NCI-H1105 treated with DMSO at 0.1 percent for 48 hours (cell line): ENCODE data around the gene EYA2.
A peak's percentile ranks its signal among the peaks of the same experiment; 100 is the strongest.
"Not testable (repeated sequence)": the region's sequence is repeated elsewhere in the genome, so short reads cannot be mapped to it uniquely, and the experiment has no call there.

ENCODE experiments used
- DNase-seq: peaks from one replicate; lab custom pipeline; 2025; lab: John Stamatoyannopoulos, UW

The EYA2 gene, protein sequence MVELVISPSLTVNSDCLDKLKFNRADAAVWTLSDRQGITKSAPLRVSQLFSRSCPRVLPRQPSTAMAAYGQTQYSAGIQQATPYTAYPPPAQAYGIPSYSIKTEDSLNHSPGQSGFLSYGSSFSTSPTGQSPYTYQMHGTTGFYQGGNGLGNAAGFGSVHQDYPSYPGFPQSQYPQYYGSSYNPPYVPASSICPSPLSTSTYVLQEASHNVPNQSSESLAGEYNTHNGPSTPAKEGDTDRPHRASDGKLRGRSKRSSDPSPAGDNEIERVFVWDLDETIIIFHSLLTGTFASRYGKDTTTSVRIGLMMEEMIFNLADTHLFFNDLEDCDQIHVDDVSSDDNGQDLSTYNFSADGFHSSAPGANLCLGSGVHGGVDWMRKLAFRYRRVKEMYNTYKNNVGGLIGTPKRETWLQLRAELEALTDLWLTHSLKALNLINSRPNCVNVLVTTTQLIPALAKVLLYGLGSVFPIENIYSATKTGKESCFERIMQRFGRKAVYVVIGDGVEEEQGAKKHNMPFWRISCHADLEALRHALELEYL

DNA sequence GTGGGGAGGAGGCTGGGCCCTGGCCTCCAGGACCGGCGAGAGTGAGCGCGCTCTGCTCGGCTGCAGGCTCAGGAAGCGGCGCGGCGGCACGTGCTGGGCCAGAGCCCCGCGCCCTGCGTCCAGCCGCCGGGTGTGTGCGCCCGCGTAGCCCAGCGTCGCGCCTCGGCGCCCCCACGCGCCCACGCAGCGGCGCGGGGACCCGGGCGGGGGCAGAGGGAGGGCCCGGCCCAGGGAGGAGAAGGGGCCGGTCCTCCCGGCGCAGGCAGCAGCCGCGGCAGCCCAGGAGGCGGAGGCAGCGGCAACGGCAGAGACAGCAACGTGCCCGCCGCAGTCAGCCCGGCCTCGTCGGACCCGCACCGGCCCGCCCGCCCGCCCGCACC, at the start of gene EYA2:
EYA2 (plus strand) TSS at position 265 of the 380 bp plus-strand sequence. CDS start 95,168 bp downstream, outside the sequence.
- DNase-seq: peak; percentile 28

DNA sequence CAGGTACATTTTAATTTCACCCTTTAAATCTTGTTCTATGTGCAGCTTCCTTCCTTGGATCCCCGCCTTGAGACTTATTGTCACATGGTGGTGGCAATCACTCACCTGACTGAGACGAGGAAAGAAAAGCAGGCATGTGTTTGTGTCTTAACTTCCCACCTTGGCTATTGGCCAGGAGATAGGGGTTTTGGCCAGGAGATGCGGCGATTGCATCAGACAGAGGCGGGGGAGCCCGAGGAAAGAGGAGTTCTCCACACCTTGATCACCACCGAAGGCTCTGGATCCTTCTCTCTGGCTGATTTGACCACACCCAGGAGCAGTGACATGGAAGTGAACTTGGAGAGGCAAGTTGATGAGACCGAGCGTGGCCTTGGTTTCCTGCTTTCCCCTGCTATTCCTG, 49.7 kb upstream of the EYA2 start:
- DNase-seq: no peak

DNA sequence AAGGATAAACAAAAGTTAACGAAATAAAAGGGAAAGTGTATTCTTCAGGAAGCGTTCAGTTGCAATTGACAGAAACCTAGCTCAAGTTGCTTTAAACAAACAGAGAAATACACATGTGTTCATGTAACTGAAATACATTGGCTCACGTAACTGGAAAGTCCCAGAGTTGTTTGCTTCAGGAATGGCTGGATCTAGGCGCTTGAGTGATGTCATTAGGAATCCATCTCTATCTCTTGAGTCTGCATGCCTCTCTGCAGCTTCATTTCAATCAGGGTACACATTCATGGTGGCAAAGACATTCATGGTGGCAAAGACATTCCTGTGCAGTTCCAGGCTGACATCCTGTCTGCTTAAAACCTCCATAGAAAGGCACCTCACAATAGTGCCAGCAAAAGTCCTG, 45.4 kb upstream of the EYA2 start:
- no peak for DNase-seq

DNA sequence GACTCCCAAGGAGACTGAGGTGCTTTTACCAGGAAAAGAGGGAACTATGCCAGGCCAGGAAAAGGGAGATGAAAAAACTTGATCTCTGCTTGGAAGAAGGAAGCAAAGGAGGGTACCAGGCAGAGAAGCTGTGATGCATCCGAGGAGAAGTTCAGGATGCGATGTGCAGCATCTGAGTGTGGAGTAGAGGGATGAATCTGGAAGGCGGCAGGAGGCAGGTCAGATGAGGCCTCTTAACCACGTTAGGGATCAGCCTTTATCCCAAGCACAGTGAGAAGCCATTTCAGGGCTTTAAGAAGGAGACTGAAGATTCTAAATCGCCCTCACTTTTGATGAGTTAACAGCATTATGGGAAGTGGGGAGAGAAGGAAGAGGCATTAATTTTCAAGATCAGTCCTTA, 44.9 kb upstream of the EYA2 start:
- DNase-seq: no peak

DNA sequence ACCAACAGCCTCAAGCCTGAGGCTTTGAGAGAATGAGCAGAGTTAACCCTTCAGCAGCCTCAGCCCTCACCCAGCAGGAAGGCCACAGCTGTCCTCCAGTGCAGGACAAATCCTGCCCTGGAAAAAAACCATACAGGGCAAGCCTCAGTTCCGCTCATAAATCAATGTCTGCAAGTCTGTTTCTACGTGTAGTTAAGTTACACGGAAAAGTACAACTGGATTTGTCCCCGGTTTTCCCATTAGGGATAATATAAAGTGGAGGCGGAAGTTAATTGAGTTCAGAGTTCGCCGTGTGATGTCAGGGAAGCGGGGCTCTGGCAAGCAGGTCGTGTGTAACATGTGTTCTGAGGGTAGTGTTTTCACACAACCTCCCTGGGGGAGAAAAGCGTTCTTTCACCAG, 44.2 kb upstream of the EYA2 start:
- DNase-seq: no peak

DNA sequence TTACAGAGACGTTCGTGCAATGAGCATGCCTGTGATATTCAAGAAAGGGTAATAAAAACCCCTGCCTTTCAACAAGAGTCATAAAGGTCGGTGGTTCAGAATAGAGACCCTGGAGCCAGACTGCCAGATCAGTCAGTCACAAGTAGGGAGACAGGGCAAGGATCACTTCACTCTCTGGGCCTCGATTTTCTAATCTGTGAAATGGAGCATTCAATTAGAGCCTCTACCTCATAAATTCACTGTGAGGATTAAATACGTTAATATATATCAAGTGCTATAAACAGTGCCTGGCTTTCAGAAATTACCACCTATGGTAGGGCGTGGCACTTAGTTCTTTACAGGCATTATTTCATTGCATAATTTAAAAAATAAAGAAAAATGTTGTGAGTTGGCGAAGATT, 43.7 kb upstream of the EYA2 start:
- no peak for DNase-seq

DNA sequence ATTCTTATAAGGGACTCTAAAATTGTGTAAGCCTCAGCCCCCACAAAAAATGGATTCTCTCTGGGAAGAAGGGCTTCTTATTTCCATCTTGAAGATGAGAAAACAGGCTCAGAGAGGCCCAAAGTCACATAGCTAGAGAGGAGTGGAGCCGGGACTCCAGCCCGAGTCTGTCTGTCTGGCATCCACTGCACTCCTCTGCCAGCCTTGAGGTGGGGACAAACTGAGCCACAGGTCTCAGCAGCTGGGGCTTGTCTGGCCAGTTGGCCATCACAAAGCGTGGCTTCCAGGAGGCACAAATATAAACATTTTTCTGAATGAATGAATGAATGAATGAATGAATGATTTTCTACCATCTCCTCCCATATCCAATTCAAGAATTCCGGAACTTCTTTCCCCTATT, 42.9 kb upstream of the EYA2 start:
- DNase-seq: no peak

DNA sequence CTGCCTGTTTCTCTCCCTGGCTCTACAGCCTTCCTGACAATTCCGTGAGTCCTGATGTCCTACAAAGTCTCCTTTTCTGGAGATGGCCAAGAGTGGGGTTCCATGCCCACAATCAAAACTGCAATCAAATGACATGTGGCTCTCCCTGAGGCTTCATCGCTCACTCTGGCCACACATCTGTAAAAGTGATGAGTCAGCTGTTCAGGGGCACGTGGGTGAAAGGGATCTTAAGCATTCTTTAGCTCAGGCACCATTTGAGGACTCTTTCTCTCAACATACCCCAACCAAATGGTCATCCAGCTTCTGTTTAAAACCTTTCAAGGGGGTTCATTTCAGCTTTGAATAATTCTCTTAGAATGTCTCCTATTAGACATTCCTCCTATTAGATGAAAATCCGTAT, 42.3 kb upstream of the EYA2 start:
- DNase-seq: no peak

DNA sequence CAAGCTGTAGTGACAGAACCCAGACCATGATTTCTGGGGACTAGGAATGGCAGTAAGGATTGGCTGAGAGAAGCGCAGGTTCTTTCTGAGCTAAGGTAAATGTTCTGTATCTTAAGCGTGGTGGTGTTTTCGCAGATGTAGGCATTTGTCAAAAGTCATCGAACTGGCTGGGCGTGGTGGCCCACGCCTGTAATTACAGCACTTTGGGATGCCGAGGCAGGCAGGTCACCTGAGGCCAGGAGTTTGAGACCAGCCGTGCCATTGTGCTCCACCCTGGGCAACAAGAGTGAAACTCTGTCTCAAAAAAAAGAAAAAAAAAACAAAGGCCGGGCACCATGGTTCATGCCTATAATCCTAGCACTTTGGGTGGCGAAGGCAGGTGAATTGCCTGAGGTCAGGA, 40.7 kb upstream of the EYA2 start:
- DNase-seq: no peak

DNA sequence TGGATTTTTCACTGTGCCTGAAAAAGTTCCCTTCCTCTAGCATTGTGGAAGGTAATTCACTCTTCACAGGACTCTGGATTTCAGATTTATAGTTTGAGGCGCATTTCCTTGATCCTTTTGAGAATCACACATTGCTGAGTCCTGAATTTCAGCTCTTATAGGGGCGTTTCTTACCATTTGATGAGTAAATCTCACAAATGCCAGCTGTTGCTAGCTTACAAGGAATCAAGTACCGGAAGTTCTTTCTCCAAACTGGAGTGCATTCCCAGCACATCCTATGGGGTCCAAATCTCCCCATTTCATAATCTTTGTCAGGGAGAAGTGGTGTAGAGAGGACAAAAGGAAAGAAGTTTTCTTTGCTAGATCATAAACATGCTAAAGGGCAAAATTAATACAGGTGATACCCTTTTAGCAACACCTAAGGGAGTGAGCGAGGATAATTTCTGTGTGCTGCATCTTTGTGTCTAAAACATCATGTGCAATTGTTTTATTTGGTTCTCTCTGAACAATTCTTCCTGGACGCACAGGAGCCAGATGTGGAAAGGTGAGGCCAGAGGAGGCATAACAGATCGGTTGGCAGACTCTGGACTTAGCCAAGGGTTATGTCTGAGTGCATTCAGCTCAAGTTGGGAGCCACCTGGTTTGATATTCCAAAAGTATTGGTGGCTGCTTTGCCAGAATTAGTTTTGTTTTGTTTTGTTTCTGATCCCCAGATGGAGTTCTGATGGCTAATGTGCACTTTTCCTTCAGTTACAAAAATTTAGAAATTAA, 37.4 kb upstream of the EYA2 start:
- no peak for DNase-seq

DNA sequence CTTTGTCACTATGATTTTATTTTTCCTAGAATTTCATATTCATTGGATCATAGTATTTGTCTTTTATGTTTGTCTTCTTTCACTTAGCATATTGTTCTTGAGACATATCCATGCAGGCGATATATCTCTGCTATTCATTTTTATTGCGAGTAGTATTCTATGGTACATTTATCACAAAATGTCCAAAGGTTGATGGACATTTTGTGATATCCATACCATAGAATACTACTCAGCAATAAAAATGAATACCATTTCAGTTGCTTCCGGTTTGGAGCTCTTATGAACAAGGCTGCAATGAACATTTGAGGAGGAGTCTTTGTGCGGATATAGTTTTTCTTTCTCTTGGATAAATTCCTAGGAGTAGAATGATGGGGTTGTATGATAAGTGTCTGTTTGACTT, 28.8 kb upstream of the EYA2 start:
- DNase-seq: no peak

DNA sequence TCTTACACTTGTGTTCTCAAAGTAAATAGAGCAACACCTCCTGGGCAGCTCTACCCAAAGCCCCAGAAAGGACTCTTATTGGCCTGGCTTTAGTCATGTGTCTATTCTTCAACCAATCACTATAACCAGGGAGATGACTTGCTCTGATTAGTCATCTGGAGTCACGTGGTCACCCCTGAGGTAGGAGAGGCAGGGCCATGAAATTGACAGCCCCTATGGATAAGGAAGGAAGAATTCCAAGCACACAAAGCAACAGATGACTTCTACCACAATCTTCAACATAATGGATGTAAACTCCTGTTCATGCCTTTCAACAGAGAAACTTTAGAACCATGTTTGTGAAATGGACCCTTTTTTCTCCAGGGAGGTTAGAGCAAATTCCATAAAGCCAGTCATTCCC, 24.6 kb upstream of the EYA2 start:
- peak; percentile 7 for DNase-seq

DNA sequence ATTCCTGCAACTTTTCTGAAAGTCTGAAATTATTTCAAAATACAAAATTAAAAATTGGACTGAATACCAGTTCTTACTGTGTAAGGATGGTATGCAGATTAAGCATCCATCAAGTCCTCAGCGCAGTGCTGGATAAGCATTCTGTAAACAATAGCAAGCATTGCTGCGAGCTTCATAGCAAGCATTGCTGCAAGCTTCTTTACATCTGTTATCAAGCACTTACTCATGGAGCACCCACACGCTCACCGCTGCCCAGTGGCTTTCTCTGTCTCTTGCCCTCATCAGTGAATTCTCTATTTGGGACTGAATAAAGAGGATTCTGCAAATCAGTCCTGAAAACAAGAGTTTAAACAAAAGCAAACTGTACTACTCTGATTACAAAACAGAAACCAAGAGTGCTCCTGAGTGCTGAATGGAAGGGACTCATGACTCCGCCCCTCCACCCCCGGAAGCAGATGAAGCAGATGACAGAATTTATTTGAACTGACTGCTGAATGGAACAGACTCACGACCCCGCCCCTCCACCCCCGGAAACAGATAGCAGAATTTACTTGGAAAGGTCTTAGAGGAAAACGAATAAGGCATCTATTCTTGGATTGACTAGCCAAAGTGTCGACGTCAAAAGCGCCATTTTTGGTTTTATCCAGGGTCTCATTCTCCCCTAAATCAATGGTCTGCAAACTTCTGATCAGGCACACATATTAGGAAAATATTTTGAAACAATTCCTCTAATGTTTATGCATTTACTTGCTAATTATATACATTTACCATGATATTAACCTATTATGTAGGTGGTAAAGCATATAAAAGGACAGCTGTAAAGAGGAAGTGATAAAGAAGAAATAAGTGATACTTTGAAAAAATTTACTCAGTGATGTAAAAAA, 22.1 kb upstream of the EYA2 start:
- no peak for DNase-seq

DNA sequence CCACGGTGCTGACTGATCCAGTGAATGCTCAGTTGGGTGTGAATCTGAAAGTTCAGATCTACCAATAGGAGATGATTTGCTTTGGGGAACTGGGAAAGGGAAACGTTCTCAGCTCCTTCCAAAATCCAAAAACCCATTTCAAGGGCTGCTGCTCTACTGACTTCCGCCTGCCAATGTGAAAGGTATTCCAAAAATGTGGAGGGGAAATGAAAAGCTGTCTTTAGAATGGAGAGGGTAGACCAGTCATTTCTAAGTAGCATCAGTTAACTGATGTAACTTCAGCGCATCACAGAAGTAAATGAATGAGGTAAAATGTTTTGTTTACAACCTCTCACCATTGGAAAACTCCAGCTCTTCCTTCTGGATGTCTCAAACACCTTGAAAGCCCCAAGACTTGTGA, 19.6 kb upstream of the EYA2 start:
- DNase-seq: no peak

DNA sequence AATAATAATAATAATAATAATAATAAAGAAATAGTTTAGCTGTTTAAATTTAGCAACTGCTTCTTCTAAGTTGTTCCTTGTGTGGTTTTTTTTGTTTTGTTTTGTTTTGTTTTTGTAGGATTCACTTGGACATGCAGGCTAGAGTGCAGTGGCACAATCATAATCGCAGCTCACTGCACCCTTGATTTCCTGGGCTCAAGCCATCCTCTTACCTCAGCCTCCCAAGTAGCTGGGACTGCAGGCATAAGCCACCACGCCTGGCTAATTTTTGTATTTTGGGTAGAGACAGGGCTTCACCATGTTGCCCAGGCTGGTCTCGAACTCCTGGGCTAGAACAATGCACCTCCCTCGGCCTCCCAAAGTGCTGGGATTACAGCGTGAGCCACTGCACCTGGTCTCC, 15.3 kb upstream of the EYA2 start:
- DNase-seq: no peak

DNA sequence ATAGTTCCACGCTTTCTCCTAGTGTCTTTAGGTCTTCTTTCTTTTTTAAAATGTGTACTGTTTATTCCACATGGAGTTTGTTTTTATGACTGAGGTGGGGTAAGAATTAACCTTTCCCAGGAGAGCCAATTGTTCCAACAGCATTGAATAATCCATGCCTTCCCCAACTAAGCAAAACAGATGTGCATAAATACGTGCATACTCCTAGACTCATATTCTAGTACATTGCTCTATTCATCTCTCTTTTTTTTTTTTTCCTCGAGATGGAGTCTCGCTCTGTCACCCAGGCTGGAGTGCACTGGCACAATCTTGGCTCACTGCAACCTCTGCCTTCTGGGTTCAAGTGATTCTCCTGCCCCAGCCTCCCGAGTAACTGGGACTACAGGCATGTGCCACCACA, 14.7 kb upstream of the EYA2 start:
- DNase-seq: not testable (repeated sequence)

DNA sequence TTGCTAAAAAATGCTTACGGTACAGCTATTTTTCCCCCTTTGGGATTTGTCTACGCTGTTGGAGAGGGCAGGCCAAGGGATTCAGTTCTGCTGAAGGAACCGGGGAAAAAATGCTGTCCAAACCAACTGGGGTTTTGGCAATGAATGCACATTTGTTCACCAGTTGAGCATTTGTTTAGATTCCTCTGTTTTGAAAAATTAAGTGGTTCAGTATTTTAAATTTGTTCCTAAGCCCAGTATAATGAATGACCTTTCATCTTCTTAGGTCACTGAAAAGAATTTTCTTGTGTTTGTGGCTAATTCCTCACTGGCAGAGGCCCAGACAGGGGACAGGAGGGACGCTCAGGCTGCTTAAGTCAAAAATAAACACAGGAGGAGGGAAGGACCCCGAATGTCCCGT, 10.8 kb upstream of the EYA2 start:
- DNase-seq: no peak

DNA sequence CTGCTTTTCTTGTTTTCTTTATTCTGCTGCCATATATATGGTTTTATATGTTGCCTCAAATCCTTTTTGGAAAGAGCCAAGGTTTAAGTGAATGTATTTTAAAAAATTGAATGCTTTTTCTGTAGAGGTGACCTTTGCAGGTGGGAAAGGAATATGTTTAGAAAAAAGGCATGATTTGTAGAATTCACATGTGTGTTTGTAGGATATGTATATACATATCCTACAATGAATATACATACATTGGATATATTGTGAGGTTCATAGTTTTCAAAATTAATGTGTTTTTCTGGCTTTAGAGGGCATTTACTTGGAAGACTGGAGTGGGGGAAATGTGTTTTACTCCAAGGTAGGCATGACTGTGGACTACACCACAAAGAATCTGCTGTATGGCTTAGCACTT, 4.0 kb upstream of the EYA2 start:
- DNase-seq: no peak

DNA sequence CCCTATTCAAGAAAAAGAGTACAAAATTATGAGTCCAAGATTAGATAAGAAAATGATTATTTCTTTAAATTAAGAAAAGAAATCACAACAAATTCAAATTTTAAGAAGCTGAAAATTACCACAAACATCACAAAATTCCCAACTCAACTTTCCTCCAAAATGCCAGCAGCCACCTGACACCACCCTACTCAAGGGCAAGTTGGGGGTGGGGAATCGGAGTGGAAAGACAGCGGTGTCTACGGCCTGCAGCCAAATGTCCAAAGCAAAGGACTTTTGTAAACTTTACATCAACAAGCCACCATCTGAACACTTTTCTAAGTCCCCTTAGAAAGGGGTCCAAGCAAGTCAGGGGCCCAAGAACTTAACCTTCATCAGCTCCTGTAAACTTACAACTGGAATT, 1.6 kb upstream of the EYA2 start:
- no peak for DNase-seq

DNA sequence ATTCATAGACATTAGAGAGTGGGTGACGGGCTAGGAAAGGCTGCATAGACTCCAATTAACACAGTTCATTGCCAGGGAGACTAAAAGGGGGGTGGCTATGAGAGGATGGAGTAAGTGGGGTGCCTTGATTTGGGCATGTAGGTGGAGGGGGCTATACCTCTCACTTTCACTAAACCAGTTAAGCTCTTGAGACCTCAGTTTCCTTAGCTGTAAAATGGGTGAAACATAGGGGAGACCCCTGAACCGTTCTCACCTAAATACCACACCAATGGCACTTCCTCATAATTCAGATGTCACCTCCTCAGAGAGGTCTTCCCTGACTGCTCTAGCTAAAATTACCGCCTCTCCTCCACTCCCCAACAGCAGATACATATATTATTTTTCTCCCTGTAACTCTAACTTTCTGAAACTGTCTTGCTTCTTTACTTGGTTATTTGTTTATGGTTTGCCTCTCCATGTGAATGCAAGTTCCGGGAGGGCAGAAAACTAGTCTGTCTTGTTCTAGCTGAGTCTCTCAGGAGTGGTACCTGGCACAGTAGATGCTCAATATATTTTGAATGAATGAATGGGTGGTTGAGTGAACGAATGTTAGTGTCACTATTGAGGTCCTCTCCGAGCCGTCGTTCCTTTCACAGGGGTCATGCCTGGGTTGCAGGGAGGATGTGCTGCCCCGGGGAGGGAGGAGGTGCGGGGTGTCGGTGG, 615 bp upstream of the EYA2 start:
- DNase-seq: no peak
